GM21619 (cell line): Measurements from ENCODE around the gene AZI2.
A peak's percentile ranks its signal among the peaks of the same experiment; 100 is the strongest.

Source experiments
- ATAC-seq: cut with Tn5 transposase; IDR thresholded peaks from one replicate; pipeline ENCODE4 v1.9.1; 2021; ENCODE audit not compliant: unreplicated experiment

AZI2 gene

DNA sequence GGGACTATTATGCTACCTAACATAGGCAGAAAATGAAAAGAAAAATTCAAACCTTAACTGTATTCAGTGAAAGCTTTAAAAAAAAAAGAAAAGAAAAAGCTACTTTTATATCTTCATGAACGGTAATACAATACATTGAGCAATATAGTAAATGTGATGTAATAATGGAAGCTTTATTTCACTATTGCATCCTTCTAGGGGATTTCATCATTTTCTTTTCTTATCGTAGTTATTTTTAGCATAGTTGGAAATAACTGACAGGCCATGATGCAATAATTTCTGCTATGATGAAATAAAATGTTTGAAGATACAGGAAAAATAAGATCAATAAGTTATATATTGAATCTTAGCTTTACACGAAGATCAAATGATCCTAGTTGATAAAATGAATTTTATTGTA is 40.4 kb downstream of the AZI2 start:
- ATAC-seq, result no peak

DNA sequence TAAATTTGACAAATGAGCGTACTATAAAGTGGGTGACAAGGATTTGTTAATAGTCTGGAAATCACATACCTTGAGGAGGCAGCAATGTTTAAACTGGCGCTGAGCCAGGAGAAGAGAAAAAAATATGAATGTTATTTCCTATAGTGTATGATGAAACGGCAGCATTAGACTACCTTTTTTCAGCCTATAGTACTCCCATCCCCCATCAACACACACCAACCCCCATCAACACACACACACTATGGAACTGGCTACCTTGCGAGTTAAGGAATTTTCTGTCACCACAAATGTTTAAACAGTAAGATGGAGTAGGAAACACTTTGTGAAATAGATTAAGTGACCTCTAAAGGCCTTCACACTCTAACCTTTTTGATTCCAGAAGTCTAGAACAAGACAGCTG is 46.9 kb downstream of the AZI2 start:
- no peak for ATAC-seq

DNA sequence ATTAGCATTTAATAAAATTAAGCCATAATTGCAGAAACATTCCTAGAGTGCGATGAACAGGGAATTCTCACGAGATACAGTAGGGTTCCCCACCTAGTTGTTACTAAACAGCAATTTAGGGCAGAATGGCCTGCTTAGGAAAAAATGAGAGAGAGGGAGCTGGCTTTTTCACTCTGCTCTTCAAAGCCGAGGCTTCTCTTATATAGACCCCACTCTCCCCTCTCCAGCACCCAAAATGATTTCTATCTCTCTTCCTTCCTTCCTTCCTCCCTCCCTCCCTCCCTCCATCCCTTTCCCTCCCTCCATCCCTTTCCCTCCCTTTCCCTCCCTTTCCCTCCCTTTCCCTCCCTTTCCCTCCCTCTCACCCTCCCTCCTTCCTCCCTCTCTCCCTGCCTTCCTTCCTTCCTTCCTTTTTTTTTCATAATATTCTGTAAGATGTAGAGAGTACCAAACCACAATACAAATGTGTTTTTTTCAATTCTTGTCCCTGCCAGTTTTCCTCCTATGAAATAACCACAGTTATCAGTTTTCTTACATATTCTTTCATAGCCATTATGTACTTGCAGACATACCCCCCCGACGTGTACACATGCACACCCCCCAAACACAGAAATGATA is 48.2 kb downstream of the AZI2 start:
- no peak for ATAC-seq

DNA sequence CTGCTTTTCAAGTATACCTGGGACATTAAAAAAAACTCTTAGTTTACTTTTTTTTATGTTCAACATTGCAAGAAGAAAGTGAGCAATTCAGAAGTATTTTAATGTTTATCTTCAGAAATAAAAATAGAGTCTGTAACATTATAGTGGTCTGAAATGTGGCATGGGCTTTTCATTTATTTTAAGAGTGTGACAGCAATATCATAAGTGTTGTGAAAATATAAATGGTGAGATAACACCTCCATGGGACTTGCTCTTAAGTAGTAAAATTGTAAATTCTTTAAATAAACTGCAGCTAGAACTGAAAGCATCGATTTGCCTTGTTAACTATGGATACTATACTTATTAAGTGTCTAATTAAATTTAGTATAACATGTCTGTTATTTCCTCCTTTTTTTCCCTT is 48.9 kb downstream of the AZI2 start:
- ATAC-seq, result no peak

DNA sequence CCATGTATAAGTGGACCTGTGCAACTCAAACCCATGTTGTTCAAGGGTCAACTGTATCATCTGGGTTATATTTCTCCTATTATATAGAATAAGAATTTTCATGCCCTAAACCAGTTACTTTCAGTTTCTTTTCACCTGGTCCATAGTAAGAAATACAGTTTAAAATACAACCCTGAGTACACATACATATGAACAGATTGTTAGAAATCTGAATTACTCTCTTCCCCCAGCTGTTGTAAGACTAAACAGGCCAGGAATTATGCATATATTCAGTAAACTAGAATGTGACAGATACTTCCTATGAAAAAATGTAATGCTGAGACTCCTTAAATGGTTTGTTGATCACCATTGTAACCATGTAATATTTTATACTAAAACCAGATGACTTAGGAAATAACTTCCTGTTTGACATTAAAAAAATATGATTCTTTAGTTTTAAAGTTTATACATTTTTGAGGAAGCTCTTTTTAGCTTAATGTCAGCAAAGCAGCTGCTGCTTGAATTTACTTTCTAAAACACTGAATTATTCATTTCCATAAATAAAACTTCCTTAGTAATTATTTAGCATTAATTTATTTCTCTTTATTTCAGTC is 52.6 kb downstream of the AZI2 start:
- ATAC-seq, result no peak

DNA sequence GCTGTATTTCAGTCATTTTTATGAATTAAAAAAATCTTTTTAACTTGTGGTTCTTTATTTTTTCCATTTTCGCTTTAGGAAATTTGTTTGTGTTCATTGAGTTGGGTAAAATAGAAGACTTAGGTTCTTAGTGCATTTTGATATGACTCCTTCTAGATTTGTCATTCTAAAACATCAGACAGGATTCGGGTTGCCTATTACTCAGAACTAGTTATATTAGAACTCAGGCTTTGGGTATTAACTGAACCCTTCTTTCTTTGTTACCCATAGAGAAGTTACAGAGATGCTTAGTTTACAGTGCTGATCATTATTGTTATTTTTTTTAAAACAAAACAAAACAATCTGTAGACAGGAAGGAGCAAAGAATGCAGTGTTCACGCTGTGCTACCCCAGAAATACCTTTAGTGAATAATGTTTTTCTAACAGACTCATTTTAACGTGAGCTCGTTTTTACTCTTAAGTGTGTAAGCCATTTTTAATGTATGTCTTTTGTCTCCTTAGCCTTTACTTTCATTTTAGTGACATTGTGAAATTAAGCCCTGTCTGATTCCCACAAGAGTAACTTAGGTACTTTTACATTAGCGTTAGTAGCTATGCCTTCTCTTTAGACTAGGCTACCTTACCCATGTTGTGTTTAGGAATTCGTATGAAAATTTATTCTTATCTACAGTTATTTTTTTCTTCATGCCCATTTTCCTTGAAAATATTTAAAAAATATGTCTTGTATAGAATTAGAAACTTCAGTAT is 53.8 kb downstream of the AZI2 start:
- ATAC-seq, result no peak

DNA sequence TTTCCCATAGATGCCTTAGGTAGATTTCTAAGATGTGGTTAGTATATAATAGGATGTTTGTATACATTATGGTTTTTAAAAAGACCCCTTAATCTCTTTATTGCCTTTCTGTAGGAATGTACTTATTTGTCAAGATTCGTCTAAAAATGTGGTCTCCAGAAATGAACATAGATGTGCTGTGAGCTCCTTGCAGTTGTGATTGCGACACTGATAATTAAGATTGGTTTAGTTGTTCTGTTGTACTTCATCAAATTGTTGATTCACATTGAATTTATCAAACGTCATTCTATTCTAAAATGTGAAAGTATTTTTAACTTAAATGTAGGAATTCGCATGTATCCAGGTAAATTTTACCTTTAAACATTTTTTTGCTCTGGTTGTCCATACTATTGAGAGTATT is 56.0 kb downstream of the AZI2 start:
- ATAC-seq, result no peak

DNA sequence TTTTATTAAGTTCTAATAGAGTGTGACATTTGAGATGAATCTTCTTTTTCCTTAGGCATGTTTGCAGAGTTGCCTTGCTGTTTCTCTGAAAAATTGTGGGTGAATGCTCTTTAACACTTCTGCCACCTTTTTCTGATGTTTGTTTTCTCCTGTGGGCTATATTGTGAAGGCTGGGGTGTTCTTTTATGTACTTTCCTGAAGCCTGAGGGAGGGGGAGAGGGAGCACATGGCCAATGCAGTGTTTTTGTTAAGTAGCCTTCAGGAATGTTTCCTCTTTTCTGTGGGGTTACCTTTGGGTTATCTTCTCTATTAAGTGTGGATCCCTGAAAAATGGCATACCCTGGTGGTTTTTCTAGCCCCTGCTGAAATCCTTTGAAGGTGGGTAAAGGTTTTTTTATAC is 57.0 kb downstream of the AZI2 start:
- ATAC-seq, result no peak

DNA sequence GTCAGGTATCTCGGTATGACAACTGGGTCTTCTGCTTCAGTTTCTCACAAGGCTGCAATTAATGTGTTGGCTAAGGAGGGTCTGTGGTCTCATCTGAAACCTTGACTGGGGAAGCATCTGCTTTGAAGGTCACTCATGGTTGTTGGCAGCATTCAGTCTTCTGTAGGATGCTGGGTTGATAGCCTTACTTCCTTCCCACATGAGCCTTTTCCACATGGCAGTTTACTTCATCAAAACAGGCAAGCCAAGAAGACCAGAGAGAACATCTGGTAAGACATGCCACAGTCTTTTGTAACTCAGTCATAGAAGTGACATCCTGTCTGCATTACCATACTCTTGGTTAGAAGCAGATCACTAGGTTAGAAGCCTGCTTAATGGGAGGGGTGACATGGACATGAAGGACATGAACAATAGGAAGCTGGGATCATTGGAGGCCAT is 57.7 kb downstream of the AZI2 start:
- no peak for ATAC-seq

DNA sequence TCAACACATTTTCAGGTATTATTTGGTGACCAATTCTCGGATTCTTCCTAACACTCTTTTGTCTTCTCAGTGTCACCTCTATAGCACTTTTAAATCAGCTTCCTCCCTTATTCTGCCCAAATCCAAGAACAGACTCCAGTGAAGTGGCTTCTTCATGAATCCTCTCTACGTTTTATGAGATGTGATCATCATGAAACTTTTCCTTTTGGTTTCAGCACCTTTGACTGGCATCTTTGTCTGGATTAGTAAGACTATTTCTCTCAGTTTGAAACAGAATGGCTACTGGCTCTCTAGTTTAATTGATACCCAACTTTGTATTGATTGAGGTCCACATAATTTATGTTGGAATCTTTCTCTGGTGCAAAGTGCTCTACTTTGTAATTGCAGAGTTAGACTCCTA is 61.6 kb downstream of the AZI2 start:
- no peak for ATAC-seq

DNA sequence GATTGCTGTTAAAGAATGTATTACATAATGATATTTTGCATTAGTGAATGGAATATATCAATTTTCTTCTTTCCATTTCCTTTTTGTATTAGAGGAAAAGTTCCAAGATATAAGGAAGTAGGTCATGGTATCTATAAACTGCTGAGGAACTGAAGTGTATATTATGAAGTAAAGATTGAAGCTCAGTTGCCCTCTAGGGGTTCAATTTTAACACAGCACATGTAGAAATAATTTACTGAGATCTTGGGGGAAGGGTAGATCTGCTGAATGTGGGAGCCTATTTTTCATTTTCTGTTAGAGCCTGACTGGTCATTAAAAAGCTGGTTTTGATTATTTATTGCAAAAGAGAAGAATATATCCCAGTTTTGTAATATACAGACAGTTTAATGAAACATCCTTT is 62.0 kb downstream of the AZI2 start:
- peak; percentile 90 for ATAC-seq

DNA sequence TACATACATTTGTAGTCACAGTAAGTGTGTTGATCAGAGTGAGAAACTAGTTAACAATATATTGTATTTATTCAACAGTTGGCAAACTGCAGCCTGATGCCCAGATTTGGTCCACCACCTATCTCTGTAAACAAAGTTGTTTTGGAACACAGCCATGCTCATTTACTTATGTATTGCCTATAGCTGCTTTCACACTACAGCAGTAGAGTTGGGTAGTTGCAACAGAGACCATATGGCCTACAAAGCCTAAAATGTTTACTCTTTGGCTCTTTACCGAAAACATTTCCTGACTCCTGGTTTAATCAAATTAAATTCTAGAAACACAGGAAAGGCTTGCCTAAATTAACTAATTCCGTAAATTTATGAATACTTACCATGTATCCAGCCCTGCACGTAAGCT is 67.8 kb downstream of the AZI2 start:
- ATAC-seq, result no peak

DNA sequence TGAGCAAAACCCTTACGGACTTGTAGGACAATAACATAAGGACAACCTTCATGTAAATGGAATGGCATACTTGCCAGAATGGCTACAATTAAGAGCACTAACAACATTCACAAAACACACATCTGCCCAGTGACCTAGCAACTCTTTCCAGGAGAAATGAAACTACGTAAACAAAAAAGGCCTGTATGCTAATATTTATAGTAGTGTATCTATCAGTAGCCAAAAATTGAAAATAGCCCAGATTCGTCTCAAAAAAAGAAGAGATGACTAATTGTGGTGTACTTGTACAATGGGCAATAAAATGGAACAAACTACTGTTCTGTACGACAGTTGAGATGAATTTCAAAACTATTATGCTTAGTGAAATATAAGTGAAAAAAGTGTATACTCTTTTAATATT is 68.9 kb downstream of the AZI2 start:
- no peak for ATAC-seq

DNA sequence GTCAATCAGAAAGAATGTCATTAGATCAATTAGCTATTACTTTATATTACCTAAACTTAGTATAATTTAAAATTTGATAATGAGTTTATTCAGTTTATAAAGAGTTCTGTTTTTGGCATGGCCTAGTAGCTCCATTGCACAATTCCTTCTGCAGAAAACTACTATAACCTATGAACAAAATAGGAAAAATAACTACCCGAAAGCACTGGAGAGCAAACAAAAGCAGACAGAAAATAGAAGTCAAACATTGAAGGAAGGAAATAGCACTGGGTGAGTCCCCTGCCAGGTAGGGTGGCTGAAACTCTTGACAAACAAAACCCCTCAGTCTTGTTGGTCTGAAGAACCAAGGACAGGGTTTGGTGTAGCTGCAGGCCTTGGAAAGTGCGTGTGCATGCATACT is 69.7 kb downstream of the AZI2 start:
- no peak for ATAC-seq

DNA sequence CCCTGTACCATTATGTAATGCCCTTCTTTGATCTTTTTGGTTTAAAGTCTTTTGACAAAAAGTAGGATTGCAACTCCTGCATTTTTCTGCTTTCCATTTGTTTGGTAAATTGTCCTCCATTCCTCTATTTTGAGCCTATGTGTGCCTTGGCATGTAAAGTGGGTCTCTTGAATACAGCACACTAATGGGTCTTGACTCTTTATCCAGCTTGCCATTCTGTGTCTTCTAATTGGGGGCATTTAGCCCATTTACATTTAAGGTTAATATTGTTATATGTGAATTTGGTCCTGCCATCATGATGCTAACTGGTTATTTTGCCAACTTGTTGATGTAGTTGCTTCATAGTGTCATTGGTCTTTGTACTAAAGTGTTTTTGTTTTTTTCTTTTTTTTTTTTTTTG is 74.8 kb downstream of the AZI2 start:
- ATAC-seq, result no peak
